T follicular helper cell (primary cell): ENCODE data around the gene IMPA2.
"Not testable (repeated sequence)": the region's sequence is repeated elsewhere in the genome, so short reads cannot be mapped to it uniquely, and the experiment has no call there.

ENCODE experiments used
- DNase-seq: peaks from one replicate; pipeline ENCODE4 v3.0.0-alpha.2; 2020; ENCODE audit warnings: low read depth

IMPA2 gene

GRCh38 chr18:11962597-11962996 is 18.7 kb upstream of the IMPA2 start:
- DNase-seq = no peak

- DNase-seq = no peak
These were observed 17.3 kb upstream of the IMPA2 start for GRCh38 chr18:11963991-11964484.

- no peak for DNase-seq
These were observed 11.1 kb upstream of the IMPA2 start for GRCh38 chr18:11969904-11970835.

- not testable (repeated sequence) for DNase-seq
These were observed 10.5 kb upstream of the IMPA2 start for GRCh38 chr18:11970836-11971226.

- DNase-seq = no peak
These were observed 8.7 kb upstream of the IMPA2 start for GRCh38 chr18:11972371-11973174.

- DNase-seq = no peak
These were observed 6.5 kb upstream of the IMPA2 start for GRCh38 chr18:11974741-11975325.

GRCh38 chr18:11975723-11976122 is 5.6 kb upstream of the IMPA2 start:
- DNase-seq = no peak

- no peak for DNase-seq
These were observed 4.8 kb upstream of the IMPA2 start for GRCh38 chr18:11976315-11977152.

GRCh38 chr18:11977153-11977466 is 4.2 kb upstream of the IMPA2 start:
- no peak for DNase-seq

GRCh38 chr18:11978956-11979355 is 2.4 kb upstream of the IMPA2 start:
- no peak for DNase-seq

- no peak for DNase-seq
These were observed 1.2 kb upstream of the IMPA2 start for GRCh38 chr18:11980163-11980493.

GRCh38 chr18:11980494-11981191 is 664 bp upstream of the IMPA2 start:
- peak; percentile 89 for DNase-seq

GRCh38 chr18:11981543-11982366 is 448 bp downstream of the IMPA2 start:
- no peak for DNase-seq

GRCh38 chr18:11982981-11983380 is 1.7 kb downstream of the IMPA2 start:
- no peak for DNase-seq

GRCh38 chr18:11983592-11983991 is 2.3 kb downstream of the IMPA2 start:
- DNase-seq = no peak

GRCh38 chr18:11984091-11984490 is 2.8 kb downstream of the IMPA2 start:
- no peak for DNase-seq

GRCh38 chr18:11985586-11985985 is 4.3 kb downstream of the IMPA2 start:
- no peak for DNase-seq

GRCh38 chr18:11986061-11986460 is 4.8 kb downstream of the IMPA2 start:
- DNase-seq = no peak

GRCh38 chr18:11987527-11987926 is 6.2 kb downstream of the IMPA2 start:
- no peak for DNase-seq

GRCh38 chr18:11989174-11989573 is 7.9 kb downstream of the IMPA2 start:
- no peak for DNase-seq
